Measurements from ENCODE around the gene CXCL14. TPM values are rescaled to one million over a fixed set of nuclear protein-coding genes. Genes with fewer than 3 reads are reported as not detected.

CXCL14 gene
- total RNA-seq, 1 experiment from 2014 or later: not detected

GRCh38 chr5:135541807-135542502, 36.8 kb downstream of the CXCL14 start:
- Mint-ChIP-seq H3K4me3 (ENCODE audit: unreplicated experiment) (no peak overlapping the region), H3K9me3 (ENCODE audit: unreplicated experiment) (no peaks in the 10 kb centered on the region), H3K27ac (ENCODE audit: unreplicated experiment) (no peak overlapping the region), H3K36me3 (ENCODE audit: insufficient read depth, unreplicated experiment) (no peaks in the 10 kb centered on the region), H3K27me3 (ENCODE audit: insufficient read depth, unreplicated experiment) (peaks cover 13% of the 10 kb centered on the region), H3K4me1 (ENCODE audit: low read depth, unreplicated experiment) (no peaks in the 10 kb centered on the region)
- BruUV-seq (replicated peaks): no TSS peak
- intact Hi-C loops (cut with micrococcal nuclease; ENCODE audit: unreplicated experiment): no loop called here
- CTCF ChIA-PET: interaction anchor here (1.3 kb wide), 1 partner anchor 76 kb away, joined by 7 read pairs; no protein-coding TSS in a partner anchor
- POLR2A ChIA-PET: no interaction called here
- DNase-seq: no peak
- Histone ChIP-seq H3K36me3 (ENCODE audit: control insufficient read depth, insufficient read depth, low read length) (no peaks in the 10 kb centered on the region), H3K9me3 (no peaks in the 10 kb centered on the region; the same call in 1 of the 2 replicates), H3K4me1 (peaks cover 11% of the 10 kb centered on the region), H3K27me3 (replicated peaks; ENCODE audit: control insufficient read depth, insufficient read depth, low read length) (peaks cover 1% of the 10 kb centered on the region), H3K4me3 (ENCODE audit: low read depth, low read length) (no peak overlapping the region)
- no peak for TF ChIP-seq CTCF (IDR thresholded peaks at IDR 0.05; ENCODE audit: insufficient read depth in 1 of 2, low read depth in 1 of 2, low read length in 1 of 2, severe bottlenecking in 1 of 2, unreplicated experiment in 1 of 2)

DNA sequence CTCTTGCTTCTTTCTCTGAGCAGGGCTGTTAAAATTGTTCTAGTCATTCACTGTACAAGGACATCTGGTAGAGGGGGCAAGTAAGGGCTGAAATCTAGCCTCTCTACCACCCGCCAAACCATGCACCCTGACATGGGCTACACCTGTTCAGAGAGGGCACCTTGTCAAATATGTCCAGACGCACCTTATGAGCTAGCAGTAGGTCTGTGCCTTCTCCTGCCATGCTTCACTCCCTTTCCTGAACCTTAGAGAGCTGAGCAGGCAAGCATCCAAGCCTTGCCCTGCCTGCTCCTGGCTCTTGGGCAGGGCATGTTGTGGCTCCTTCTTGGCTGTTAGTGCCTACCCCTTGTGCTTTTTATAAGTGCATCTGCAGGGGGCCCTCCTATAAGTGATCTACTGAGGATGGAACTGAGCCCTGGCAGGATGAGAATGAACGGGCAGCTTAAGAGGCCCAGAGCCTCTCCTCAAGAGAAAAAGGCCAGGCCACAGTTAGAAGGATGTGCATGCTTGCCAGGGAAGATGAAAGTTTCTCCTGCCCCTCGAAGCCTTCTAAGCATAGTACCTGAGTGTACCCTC, 39.3 kb downstream of the CXCL14 start:
- Mint-ChIP-seq H3K4me1 (ENCODE audit: low read depth, unreplicated experiment) (no peaks in the 10 kb centered on the region), H3K4me3 (ENCODE audit: unreplicated experiment) (no peak overlapping the region), H3K36me3 (ENCODE audit: insufficient read depth, unreplicated experiment) (no peaks in the 10 kb centered on the region), H3K27me3 (ENCODE audit: insufficient read depth, unreplicated experiment) (peaks cover 22% of the 10 kb centered on the region), H3K9me3 (ENCODE audit: unreplicated experiment) (no peaks in the 10 kb centered on the region), H3K27ac (ENCODE audit: unreplicated experiment) (no peak overlapping the region)
- H3K4me3 ChIP-seq (ENCODE audit: low read depth, low read length): no peak overlapping the region
- POLR2A ChIA-PET: no interaction called here
- BruUV-seq (replicated peaks): no TSS peak
- H3K36me3 ChIP-seq (ENCODE audit: control insufficient read depth, insufficient read depth, low read length): no peaks in the 10 kb centered on the region
- intact Hi-C loops (cut with micrococcal nuclease; ENCODE audit: unreplicated experiment): no loop called here
- H3K27me3 ChIP-seq (replicated peaks; ENCODE audit: control insufficient read depth, insufficient read depth, low read length): peaks cover 1% of the 10 kb centered on the region
- DNase-seq: no peak
- CTCF ChIA-PET: interaction anchor here (1.2 kb wide), 1 partner anchor 73 kb away, joined by 3 read pairs; no protein-coding TSS in a partner anchor
- TF ChIP-seq CTCF (IDR thresholded peaks at IDR 0.05; ENCODE audit: insufficient read depth in 1 of 2, low read depth in 1 of 2, low read length in 1 of 2, severe bottlenecking in 1 of 2, unreplicated experiment in 1 of 2): no peak
- peaks cover 8% of the 10 kb centered on the region for H3K4me1 ChIP-seq
- no peaks in the 10 kb centered on the region; the same call in 1 of the 2 replicates for H3K9me3 ChIP-seq

- H3K4me1 Mint-ChIP-seq (ENCODE audit: low read depth, unreplicated experiment): no peaks in the 10 kb centered on the region
- no peak for DNase-seq
- ChIA-PET CTCF (interaction anchor here (0.6 kb wide), 1 partner anchor 16 kb away, joined by 3 read pairs; no protein-coding TSS in a partner anchor), POLR2A (no interaction called here)
- H3K27me3 Mint-ChIP-seq (ENCODE audit: insufficient read depth, unreplicated experiment): peaks cover 26% of the 10 kb centered on the region
- Histone ChIP-seq H3K9me3 (no peaks in the 10 kb centered on the region; the same call in 1 of the 2 replicates), H3K4me3 (ENCODE audit: low read depth, low read length) (no peak overlapping the region), H3K4me1 (no peaks in the 10 kb centered on the region), H3K27me3 (replicated peaks; ENCODE audit: control insufficient read depth, insufficient read depth, low read length) (no peaks in the 10 kb centered on the region; the same call in 1 of the 2 replicates), H3K36me3 (ENCODE audit: control insufficient read depth, insufficient read depth, low read length) (no peaks in the 10 kb centered on the region)
- H3K27ac Mint-ChIP-seq (ENCODE audit: unreplicated experiment): no peak overlapping the region
- no peak for TF ChIP-seq CTCF (IDR thresholded peaks at IDR 0.05; ENCODE audit: insufficient read depth in 1 of 2, low read depth in 1 of 2, low read length in 1 of 2, severe bottlenecking in 1 of 2, unreplicated experiment in 1 of 2)
- no peak overlapping the region for H3K4me3 Mint-ChIP-seq (ENCODE audit: unreplicated experiment)
- intact Hi-C loops (cut with micrococcal nuclease; ENCODE audit: unreplicated experiment): no loop called here
- BruUV-seq (replicated peaks): no TSS peak
- no peaks in the 10 kb centered on the region for H3K9me3 Mint-ChIP-seq (ENCODE audit: unreplicated experiment)
- no peaks in the 10 kb centered on the region for H3K36me3 Mint-ChIP-seq (ENCODE audit: insufficient read depth, unreplicated experiment)
Measured at GRCh38 chr5:135538261-135538660, 40.5 kb downstream of the CXCL14 start.
